Uterus (tissue), 4 donors: Measurements from ENCODE around the gene ANKRD44. TPM values are rescaled to one million over a fixed set of nuclear protein-coding genes. Genes with fewer than 3 reads are reported as not detected.

ENCODE experiments used
- DNase-seq, 2 donors: peaks; one replicate each; pipeline ENCODE4 v3.0.0-alpha.2; 2019 to 2020
- H3K27ac ChIP-seq, 2 donors: fragments of 200-600 bp; sonication (generic); 1 replicate in 1 of 2; 2 replicates in 1 of 2; pipeline ENCODE4 v1.5.1; 2016 to 2018
- H3K27me3 ChIP-seq, 2 donors: fragments of 200-600 bp; sonication (generic); one replicate each; pipeline ENCODE4 v1.5.1; 2018 to 2019; ENCODE audit warnings: control low read depth in 1 of 2
- H3K36me3 ChIP-seq, 2 donors: fragments of 200-600 bp; sonication (generic); one replicate each; pipeline ENCODE4 v1.5.1; 2019; ENCODE audit warnings: control low read depth in 1 of 2
- H3K4me1 ChIP-seq, 2 donors: fragments of 200-600 bp; sonication (generic); one replicate each; pipeline ENCODE4 v1.5.1; 2018 to 2019; ENCODE audit warnings: control low read depth in 1 of 2
- H3K4me3 ChIP-seq, 2 donors: fragments of 200-600 bp; sonication (generic); 1 replicate in 1 of 2; 2 replicates in 1 of 2; pipeline ENCODE4 v1.5.1; 2018 to 2019; ENCODE audit warnings: mild to moderate bottlenecking in 1 of 2
- H3K9me3 ChIP-seq, 2 donors: fragments of 200-600 bp; sonication (generic); one replicate each; pipeline ENCODE4 v1.5.1; 2019; ENCODE audit warnings: control low read depth in 1 of 2
- CTCF ChIP-seq, 4 experiments: fragments of 200-600 bp in 2 of 4; fragments of 450-650 bp in 2 of 4; sonication (generic) in 2 of 4; IDR thresholded peaks; one replicate each; pipeline ENCODE4 v1.5.1; 2016 to 2019; ENCODE audit warnings: antibody characterized with exemption in 4 of 4, mild to moderate bottlenecking in 2 of 4, moderate library complexity in 1 of 4
- POLR2A ChIP-seq, 2 donors: fragments of 450-650 bp; IDR thresholded peaks; one replicate each; pipeline ENCODE4 v1.6.1; 2016; ENCODE audit warnings: antibody characterized with exemption in 2 of 2, mild to moderate bottlenecking in 1 of 2, moderate library complexity in 1 of 2
- intact Hi-C: fragments of 100-400 bp; cut with DNase I; formaldehyde crosslinking; loops from one replicate; pipeline ENCODE4 v1.15.1; 2023; ENCODE audit warnings: low total_unique reads
- total RNA-seq, 4 donors: library from RNA; depleted of rRNA in 3 of 4; stranded (reverse); fragments of >200 nt in 3 of 4; gene quantifications; one replicate each; pipeline versions ENCODE4 v1.1.0 to v1.2.4, GENCODE V29; 2014 to 2023
- donor health status: DM: yes; HTN: yes; CAD: no.

ANKRD44 gene
- total RNA-seq, 4 donors from 2014 or later, result 14.4 to 71.5 (median 23.2) TPM

DNA sequence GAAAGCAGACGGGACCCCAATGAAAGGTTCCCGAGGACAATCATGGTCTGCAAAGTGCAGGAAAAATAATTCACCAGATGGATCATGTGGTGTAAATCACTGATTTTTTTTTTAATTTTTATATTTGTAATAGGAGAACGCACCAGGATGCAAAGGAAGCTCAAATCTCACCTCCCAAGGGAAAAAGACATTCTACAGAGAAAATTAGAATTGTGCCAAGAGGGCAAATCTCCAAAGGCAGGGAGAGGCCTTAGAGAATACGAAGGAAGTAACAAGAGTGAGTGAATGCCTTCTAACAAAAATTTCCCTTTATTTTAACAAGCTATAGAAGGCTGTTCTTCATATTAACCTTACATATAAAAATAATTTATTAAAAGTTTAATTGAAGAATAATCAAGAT lies 90.9 kb downstream of the ANKRD44 start:
- H3K9me3 ChIP-seq, result no peaks in the 10 kb centered on the region
- no peak overlapping the region for H3K4me3 ChIP-seq
- no peak overlapping the region for H3K27ac ChIP-seq
- no peak for TF ChIP-seq POLR2A (IDR thresholded peaks at IDR 0.05)
- TF ChIP-seq CTCF (IDR thresholded peaks at IDR 0.05), result no peak
- intact Hi-C loops, result no loop called here
- no peak for DNase-seq
- no peaks in the 10 kb centered on the region for H3K27me3 ChIP-seq
- H3K36me3 ChIP-seq, result no peaks in the 10 kb centered on the region
- no peaks in the 10 kb centered on the region for H3K4me1 ChIP-seq

DNA sequence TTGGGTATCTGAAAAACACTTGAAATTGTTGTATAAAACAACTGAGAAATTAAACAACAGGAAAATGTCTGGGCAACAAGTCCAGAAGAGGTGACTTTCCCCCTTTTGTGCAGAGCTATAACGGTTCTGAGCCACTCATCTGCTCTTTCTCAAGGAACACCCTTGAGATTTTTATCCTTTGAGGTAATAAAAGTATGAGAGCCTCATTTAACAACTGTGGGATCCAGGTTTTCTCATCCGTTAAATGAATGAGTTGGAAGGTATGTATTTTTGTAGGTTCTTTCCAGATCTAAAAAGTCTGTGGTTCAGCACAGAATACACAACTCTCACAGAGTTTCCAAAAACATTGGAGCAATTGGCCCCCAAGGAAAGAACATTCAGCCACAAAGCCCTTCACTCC lies 93.0 kb downstream of the ANKRD44 start:
- no peaks in the 10 kb centered on the region for H3K4me1 ChIP-seq
- no peak overlapping the region for H3K27ac ChIP-seq
- DNase-seq, result no peak
- intact Hi-C loops, result no loop called here
- H3K27me3 ChIP-seq, result no peaks in the 10 kb centered on the region
- no peaks in the 10 kb centered on the region for H3K36me3 ChIP-seq
- no peak overlapping the region for H3K4me3 ChIP-seq
- H3K9me3 ChIP-seq, result no peaks in the 10 kb centered on the region
- no peak for TF ChIP-seq POLR2A (IDR thresholded peaks at IDR 0.05)
- no peak for TF ChIP-seq CTCF (IDR thresholded peaks at IDR 0.05)

DNA sequence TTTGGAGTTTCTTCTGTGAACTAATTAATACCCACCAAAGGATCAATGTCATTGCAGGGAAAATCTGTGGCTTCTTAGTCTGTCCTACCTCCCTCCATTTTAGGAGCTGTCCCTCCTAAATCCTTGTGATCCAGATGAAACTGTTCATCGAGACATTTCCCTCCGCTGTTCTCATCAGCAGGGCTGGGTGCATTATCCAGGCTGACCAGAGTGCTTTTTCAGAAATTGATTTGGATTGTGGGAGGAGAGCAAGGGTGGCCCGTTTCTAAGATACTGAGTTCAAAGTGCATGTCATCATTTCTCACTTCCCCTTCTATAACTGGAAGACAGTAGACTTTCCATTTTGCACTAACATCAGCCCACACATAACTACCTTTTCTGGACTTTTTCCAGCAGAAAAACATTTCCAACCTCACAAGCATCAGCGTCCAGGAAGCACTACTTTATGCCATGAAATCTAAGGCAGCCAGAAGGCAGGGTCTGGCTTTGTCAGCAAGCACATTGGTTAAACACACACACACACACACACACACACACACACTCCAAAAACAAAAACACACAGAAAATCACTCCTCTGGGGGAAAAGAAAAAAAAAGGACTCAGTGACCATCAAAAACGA lies 94.1 kb downstream of the ANKRD44 start:
- TF ChIP-seq POLR2A (IDR thresholded peaks at IDR 0.05) (no peak), CTCF (IDR thresholded peaks at IDR 0.05) (no peak)
- Histone ChIP-seq H3K4me3 (no peak overlapping the region), H3K9me3 (no peaks in the 10 kb centered on the region), H3K4me1 (no peaks in the 10 kb centered on the region), H3K27ac (no peak overlapping the region), H3K36me3 (no peaks in the 10 kb centered on the region), H3K27me3 (no peaks in the 10 kb centered on the region)
- no peak for DNase-seq
- intact Hi-C loops, result no loop called here

DNA sequence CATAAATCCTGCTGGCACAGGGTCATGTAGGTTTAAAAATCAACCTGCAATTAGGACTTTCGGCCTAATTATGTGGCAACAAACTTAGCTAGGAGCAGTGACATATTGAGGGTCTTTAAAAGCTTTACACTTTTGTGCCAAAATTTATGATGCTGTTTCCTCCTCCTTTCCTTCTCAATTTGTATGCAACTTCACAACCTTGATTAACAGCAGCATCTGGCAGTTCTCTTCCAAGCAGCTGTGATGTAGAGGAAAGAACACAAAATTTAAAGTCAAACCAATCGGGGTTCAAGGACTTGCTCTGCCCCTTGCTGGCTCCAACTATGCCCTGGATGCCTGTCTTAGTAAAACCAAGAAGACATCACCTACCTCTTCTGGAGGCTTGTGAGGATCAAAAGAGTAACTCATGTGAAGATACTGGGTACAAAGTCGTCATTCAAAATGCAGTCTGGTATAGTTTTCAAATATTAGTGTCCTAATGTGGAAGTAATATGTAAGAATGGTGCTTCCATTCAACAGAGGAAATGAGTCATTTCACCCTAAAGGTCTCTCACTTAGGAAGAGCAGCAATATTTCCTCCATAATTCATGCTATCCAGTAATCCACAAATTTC lies 94.7 kb downstream of the ANKRD44 start:
- H3K36me3 ChIP-seq, result no peaks in the 10 kb centered on the region
- H3K27ac ChIP-seq, result no peak overlapping the region
- no peaks in the 10 kb centered on the region for H3K9me3 ChIP-seq
- no peak overlapping the region for H3K4me3 ChIP-seq
- no peaks in the 10 kb centered on the region for H3K27me3 ChIP-seq
- no peaks in the 10 kb centered on the region for H3K4me1 ChIP-seq
- TF ChIP-seq CTCF (IDR thresholded peaks at IDR 0.05), result no peak
- TF ChIP-seq POLR2A (IDR thresholded peaks at IDR 0.05), result no peak
- DNase-seq, result no peak
- intact Hi-C loops, result no loop called here

DNA sequence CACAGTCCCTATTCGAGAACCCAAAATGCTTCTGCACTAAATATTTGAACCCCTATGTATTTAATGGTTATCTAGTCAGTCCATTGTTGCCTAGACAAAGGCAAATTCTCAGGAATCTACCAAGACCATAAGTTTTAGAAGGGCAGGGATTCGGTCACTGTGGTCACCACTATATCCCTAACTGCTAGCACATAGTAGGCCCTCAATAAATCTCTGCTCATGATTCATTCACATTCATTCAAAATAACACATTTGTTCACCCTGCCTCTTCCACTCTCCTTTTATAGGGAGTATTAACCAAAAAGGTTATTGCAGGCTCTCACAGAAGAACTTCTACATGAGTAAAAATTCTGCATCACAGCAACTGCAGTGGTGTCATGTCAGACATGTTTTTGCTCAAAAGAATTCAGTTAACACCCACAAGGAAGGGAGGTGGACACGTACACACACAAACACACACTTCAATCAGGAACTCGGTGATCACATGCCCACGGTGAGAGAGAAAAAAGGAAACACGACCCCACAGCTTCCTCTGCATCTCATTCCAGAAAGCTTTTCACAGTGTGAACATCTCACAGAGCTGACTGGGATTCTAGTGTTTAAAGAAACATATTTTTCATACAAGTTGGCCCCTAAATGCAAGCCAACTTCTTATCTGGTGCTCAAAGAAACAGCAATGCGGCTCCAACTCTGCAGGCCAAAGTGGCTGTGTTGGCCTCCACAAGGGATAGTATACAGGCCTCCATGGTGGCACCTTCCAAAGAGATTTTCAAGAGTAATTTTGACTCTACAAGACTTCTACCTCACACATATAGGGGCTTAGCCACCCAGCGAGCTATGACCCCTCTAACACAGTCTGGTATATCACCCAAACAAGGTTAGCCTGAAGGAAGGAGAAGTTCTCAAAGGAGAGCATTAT lies 98.0 kb downstream of the ANKRD44 start:
- no peak for DNase-seq
- Histone ChIP-seq H3K4me3 (no peak overlapping the region), H3K27ac (no peak overlapping the region), H3K9me3 (no peaks in the 10 kb centered on the region), H3K27me3 (no peaks in the 10 kb centered on the region), H3K36me3 (no peaks in the 10 kb centered on the region), H3K4me1 (no peaks in the 10 kb centered on the region)
- TF ChIP-seq POLR2A (IDR thresholded peaks at IDR 0.05) (no peak), CTCF (IDR thresholded peaks at IDR 0.05) (no peak)
- intact Hi-C loops, result no loop called here
